Astrocyte of the spinal cord (primary cell): ENCODE results near the gene TAPBP.
"Not testable (repeated sequence)": the region's sequence is repeated elsewhere in the genome, so short reads cannot be mapped to it uniquely, and the experiment has no call there.

Source experiments
- DNase-seq: peaks from one replicate; pipeline ENCODE4 v3.0.0; 2011; ENCODE audit warnings: low read depth, low spot score
- H3K4me3 ChIP-seq: 2 replicates; pipeline ENCODE4 v1.5.1; 2011; ENCODE audit warnings: low read depth, mild to moderate bottlenecking, low read length, moderate library complexity
- CTCF ChIP-seq: IDR thresholded peaks from 2 replicates; pipeline ENCODE4 v1.5.1; 2012; ENCODE audit warnings: low read depth, mild to moderate bottlenecking, low read length, inconsistent platforms
- in situ Hi-C: cut with HindIII; loops from 2 replicates; pipeline ENCODE4 v1.10.0; 2017; ENCODE audit warnings: low sequenced_read_pairs

TAPBP gene

GRCh38 chr6:33290459-33290858, 23.4 kb downstream of the TAPBP start:
- TF ChIP-seq CTCF, result no peak
- in situ Hi-C loops, result no loop called here
- peak overlapping the region; percentile 95 for H3K4me3 ChIP-seq
- no peak for DNase-seq

- in situ Hi-C loops, result no loop called here
- peak overlapping the region; percentile 95 for H3K4me3 ChIP-seq
- TF ChIP-seq CTCF, result no peak
- DNase-seq, result no peak
These were observed 24.0 kb downstream of the TAPBP start for GRCh38 chr6:33289784-33290315.

- peak within 1 kb of the TSS; percentile 95 for H3K4me3 ChIP-seq
- DNase-seq, result peak; percentile 95
- in situ Hi-C loops, result no loop called here
- TF ChIP-seq CTCF, result no peak
These were observed 24.7 kb downstream of the TAPBP start, which contains the start of the genes PFDN6 and WDR46 for GRCh38 chr6:33288921-33289783. Gene PFDN6, plus strand, starts transcription at chr6:33289601. Its CDS starts 256 bp downstream, at chr6:33289857. Gene WDR46, minus strand, starts transcription at chr6:33289239. Its CDS starts 69 bp downstream, at chr6:33289170.

GRCh38 chr6:33288141-33288920, 25.5 kb downstream of the TAPBP start:
- H3K4me3 ChIP-seq, result peak overlapping the region; percentile 95
- in situ Hi-C loops, result no loop called here

GRCh38 chr6:33286946-33287914, 26.6 kb downstream of the TAPBP start:
- TF ChIP-seq CTCF, result no peak
- no peak for DNase-seq
- H3K4me3 ChIP-seq, result no peak overlapping the region
- in situ Hi-C loops, result no loop called here

More at GRCh38 chr6:33288141-33288920, 25.5 kb downstream of the TAPBP start:
- no peak for DNase-seq
- TF ChIP-seq CTCF, result no peak

GRCh38 chr6:33285214-33285613, 28.7 kb downstream of the TAPBP start:
- DNase-seq, in situ Hi-C loops, H3K4me3 ChIP-seq: not testable (repeated sequence)
